ENCODE results near the gene SLC40A1.

DNA sequence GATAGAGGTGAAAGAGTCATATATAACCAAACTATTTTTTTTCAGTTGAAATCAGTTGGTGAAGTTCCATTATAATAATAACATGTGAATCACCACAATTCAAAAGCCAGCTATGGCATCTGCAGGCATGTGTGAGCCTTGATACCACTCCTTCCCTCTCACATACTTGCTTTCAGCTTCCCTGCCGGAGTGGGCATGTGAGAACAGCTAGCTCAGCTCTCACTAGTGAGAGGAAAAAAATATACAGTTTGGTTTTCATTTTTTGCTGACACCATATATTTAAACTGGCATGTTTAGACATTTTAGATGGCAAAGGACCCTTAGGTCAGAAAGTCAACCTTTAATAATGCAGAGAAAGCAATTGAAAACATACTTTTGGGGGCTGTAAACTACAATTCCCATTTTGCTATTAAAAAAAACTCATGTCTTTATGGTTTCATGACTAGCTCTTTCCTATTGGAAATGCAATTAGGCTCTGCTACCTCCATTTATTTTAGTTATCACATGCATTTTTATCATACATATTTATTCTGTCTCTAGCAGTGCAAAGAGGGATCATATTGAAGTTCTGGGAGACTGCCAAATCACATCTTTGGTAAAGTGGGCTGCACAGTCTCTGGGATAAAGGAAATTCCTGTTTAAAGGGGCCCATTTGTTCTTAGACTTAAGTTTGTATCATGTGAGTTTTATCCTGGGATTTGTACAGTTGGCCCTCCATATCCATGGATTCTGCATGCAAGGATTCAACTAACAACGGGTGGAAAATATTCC lies 33.2 kb upstream of the SLC40A1 start:
- TF ChIP-seq POLR2A (IDR thresholded peaks at IDR 0.05), result no peak
- TF ChIP-seq, protein P1, sequence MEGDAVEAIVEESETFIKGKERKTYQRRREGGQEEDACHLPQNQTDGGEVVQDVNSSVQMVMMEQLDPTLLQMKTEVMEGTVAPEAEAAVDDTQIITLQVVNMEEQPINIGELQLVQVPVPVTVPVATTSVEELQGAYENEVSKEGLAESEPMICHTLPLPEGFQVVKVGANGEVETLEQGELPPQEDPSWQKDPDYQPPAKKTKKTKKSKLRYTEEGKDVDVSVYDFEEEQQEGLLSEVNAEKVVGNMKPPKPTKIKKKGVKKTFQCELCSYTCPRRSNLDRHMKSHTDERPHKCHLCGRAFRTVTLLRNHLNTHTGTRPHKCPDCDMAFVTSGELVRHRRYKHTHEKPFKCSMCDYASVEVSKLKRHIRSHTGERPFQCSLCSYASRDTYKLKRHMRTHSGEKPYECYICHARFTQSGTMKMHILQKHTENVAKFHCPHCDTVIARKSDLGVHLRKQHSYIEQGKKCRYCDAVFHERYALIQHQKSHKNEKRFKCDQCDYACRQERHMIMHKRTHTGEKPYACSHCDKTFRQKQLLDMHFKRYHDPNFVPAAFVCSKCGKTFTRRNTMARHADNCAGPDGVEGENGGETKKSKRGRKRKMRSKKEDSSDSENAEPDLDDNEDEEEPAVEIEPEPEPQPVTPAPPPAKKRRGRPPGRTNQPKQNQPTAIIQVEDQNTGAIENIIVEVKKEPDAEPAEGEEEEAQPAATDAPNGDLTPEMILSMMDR (IDR thresholded peaks at IDR 0.05), result no peak
